NCI-H1417 (cell line): ENCODE data around the gene GLT1D1.

Experiments
- DNase-seq, 3 experiments: peaks; one replicate each; lab custom pipeline; 2025; lab: John Stamatoyannopoulos, UW

Gene GLT1D1

DNA sequence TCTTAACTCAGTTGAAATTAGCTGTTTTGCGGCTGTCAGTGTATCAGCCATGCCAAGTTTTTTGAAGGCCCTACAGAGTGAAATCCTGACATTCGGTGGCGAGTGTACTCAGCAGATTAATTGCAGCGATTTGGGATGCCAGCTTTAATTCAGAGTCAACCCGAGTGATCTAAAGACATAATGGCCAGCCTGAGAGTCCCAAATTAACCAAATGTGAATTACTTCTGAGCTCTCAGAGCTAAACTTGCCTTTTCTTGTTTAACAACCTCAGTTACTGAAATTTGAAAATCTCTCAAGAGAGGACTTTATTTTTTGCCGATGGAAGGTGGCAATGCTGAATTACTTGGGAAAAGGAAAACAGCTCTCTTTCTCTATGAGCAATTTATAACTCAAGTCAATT, 148.5 kb downstream of the GLT1D1 start:
- no peak for DNase-seq

DNA sequence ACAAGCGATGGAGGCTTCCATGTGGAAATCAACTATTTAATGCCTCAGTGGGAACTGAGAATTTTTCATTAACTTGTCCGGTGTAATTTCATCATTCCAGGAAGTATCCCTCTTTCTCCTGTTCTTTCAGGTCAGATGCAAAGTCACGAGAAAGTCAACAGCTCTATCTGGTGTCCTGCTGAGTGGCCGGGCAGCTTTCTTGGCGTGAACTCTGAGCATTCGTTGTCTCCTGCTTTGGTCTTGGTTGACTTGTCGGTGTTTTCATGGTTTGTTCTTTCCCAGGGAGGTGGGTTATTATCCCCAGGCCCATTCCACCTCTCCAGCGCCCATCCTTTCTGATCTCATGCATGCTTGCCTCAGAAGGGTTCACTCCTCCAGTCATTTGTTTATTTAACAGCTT, 149.1 kb downstream of the GLT1D1 start:
- no peak for DNase-seq

DNA sequence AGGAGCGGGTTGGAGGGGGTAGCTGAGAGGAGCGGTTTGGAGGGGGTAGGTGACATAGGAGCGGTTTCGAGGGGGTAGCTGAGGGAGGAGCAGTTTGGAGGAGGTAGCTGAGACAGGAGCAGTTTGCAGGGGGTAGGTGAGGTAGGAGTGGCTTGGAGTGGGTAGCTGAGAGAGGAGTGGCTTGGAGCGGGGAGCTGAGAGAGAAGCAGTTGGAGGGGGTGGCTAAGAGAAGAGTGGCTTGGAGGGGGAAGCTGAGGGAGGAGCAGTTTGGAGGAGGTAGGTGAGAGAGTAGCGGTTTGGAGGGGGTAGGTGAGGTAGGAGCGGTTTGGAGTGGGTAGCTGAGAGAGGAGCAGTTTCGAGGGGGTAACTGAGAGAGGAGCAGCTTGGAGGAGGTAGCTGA, 152.1 kb downstream of the GLT1D1 start:
- DNase-seq, result no peak

DNA sequence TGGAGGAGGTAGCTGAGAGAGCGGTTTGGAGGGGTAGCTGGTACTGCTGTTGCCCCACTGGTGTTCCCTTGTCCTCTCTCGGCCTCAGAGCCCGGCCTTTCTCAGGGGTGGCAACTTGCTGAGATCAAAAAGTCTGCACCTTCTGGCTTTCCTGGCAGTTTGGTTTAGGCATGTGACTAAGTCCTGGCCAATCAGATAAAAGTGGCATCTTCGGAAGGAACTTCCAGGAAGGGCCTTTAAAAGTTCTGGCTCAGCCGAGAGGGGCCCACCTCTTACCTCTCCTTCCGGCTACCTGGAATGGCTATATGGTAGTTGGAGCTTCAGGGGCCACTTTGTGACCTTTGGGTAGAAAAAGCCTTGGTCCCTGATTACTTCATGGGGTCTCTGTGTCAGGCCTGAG, 152.6 kb downstream of the GLT1D1 start:
- DNase-seq, result no peak

DNA sequence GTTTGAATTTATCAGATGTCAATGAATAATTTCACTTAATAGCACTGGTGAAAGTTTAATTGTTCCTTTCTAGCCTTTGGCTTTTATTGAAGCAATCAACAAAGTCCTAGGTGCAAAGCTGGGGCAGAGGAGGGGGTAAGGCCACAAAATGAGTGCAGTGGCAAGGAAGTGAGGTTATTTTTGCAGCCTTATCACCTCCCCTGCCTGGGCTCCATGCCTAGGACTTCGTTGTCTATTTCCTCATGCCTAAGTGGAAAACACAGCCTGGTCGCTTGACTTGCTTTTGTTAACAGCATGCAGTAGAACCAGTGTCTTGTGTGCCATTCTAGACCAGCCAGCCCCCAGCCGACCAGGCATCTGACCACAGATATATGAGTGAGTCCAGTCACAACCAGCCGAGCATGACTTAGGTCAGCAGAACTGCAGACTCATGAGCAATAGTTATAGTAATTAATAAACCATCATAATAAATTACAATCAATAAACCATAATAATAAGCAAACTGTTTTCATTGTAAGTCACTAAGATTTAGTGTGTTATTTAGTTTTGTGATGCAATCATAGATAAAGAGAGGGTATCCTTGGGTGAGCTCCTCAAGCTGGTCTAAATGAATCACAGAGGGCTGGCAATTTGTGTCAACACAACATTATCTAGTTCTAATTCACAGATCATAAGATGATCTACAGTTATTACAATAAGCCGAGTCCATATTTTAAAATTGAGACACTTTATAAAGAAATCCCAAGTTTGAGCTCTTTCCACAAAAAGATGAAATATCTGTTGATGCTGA, 156.8 kb downstream of the GLT1D1 start:
- DNase-seq, result no peak

DNA sequence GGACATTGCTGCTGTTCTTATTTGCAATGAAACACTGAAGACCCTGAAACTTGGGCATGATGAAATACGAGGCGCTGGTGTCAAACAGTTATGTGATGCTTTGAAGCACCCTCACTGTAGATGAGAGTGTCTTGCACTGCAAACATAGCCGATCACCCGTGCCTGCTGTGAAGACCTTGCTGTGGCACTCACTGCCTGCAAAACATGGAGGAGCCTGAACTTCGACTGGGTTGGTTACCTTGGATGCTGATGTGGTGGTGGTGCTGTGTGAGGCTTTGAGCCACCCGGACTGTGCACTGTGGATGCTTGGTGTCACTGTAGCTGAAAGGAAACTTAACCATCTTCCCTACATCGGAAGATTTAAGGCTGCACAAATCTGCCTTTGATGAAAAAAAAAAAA, 162.9 kb downstream of the GLT1D1 start:
- no peak for DNase-seq

DNA sequence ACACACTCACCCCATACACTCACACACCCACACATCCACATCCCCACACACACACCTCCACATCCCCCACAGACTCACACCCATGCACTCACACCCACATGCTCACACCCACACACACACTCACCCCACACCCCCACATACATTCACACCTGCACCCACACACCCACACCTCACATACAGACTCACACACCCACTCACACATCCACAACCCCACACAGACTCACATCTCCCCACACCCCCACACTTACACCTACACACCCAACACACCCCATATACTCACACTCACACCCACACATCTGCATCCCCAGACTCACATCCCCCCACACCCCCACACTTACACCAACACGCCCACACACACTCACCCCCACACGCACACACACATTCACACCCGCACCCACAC, 171.8 kb downstream of the GLT1D1 start:
- DNase-seq, result no peak

DNA sequence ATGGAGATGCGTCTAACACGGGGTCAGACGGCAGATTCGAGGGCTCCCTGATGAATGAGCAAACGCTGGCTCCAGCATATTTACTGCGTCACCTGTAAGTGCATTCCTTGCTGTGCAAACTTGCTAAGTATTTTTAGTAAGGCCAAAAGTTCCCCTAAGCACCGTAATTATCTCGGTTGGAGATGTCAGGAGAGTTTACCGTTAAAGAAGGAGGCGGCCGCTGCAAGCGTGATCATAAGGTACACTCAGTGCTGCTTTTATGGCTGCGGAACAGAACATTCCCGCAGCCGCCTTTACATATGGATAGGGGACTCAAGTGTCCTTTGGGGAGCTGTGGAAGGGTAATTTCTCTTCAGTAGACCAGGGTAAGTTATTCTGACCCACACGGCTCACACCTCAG, 175.6 kb downstream of the GLT1D1 start:
- DNase-seq, result peak; percentile 48 to 86 (median 81)
